GM18520 (cell line): Measurements from ENCODE around the gene NEUROD2.

Source experiments
- ATAC-seq: cut with Tn5 transposase; IDR thresholded peaks from one replicate; pipeline ENCODE4 v1.9.1; 2021; ENCODE audit not compliant: unreplicated experiment

The NEUROD2 gene

DNA sequence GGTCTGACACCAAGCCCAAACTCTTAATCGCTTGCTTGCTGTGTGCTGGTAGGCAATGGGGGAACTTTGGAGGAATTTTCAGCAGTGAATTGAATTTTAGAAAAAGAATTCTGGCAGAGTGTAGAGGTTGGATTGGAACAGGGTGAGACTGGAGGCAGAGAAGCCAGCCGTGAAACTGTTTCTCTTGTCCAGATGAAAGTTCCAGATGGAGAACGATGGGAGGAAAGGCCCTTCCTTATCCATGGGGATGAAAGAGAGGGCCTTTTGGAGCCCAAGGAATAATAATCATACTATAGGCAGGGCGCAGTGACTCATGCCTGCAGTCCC lies 26.0 kb downstream of the NEUROD2 start:
- no peak for ATAC-seq

DNA sequence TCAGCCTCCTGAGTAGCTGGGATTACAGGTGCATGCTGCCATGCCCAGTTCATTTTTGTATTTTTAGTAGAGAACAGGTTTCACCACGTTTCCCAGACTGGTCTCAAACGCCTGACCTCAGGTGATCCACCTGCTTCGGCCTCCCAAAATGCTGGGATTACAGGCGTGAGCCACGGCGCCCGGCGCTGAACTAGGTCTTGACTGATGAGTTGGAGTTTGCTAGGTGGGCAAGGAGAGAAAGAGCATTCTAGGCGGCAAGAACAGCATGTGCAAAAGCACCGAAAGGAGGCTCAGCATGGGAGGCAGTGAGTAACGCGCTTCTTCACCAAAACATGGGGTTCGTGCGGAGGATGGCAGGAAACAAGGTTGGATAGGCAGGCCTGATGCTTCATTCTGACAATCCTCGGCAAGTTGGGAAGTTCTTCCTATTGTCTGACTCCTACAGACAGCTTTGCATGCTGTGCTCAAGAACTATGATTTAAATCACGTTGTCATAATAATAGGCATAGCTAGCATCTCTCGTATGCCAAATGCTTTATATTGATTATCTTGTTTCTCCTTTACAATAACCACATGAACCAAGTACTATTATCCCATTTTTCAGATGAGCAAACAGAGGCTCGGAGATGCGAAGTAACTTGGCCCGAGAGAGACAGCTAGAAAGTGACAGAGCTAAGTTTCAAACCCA lies 26.5 kb downstream of the NEUROD2 start:
- ATAC-seq, result no peak

DNA sequence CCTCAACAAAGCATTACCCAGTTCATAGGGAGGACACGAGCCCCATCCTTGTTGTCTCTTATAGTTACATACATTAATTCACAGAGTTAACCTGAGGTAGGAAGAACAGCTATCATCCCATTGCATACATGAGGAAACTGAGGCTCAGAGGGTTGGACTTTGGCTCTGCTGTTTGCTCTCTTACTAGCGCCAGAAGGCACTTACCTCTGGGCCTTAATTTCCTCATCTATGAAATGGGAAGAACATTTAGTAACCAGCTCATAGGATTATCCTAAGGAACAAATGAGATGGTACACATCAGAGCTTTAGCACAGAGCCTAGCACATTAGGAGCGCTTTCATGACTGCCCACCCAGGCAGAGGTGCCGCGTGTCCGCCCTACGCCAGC lies 27.6 kb downstream of the NEUROD2 start:
- no peak for ATAC-seq

DNA sequence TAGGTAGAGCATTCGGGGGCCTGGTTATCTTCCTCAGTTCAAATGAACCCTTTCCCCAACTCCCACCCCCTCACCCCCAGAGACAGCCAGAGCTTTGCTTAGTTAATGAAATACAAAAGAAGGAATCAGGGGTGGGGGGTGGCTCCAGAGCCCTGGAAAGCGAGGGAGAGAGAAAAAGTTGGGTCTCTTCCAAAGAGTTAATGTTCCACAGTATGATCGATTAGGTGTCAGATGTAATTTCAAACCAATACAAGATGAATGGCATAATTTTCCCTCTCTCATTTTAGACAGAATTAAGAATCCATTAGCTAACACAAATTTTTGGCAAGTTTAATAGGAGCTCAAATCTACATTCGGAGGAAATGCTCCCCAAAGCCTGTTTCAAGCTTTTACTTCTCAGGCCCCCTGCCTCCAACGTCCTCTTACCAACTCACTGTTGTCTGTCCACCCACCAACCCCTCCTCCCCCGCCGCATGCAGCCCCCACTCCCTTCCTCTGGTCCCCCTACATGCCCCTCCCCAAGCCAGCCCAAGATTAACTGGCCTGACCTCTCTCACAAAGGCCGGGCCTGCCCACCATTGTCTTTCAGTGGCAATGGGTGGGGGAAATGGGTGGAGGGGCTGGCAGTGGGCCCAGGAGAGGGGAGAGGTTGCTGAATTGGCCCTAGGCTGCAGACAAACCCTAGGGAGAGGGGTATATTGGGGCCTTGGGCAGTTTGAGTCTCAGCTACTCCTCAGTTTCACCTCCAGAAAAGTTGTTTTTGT lies 28.2 kb downstream of the NEUROD2 start:
- no peak for ATAC-seq

DNA sequence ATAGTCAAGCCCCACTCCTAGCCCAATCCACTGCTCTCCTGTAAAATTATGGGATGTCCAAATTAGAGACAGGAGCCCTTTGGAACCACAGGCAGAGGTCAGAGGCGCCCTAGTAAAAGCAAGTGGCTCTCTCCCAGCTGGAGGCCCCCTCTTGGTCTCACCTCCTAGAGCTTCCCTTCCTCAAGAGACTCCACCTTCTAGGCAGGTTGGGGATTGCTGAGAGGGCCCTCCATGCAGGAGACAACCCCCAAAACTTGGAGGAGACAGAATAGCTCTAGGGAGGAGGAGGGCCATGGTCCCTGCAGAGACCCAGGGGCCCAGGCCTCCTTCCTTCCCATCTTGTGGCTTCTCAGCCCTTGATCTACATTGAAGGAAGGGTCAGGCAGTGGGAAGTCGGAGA lies 29.4 kb downstream of the NEUROD2 start:
- ATAC-seq, result no peak

DNA sequence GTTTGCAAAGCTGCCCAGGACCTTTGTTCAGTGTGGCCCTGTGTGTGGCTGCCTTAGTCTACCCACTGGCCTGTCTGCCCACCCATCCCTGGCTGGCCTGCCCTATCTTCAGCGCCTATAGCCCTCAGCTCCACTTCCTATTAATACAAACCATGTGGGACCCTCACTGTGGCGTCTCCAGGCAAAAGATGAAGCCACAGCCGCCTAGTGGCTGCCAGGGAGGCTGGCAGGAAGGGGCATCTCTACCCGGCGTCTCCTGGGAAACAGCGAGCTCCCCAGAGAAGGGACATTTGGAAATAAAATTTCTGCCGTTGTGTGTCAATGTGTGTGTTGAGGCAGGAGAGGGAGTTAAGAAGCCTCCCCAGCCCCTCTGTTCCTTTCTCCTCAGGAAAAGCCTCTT lies 31.5 kb downstream of the NEUROD2 start:
- ATAC-seq, result no peak

DNA sequence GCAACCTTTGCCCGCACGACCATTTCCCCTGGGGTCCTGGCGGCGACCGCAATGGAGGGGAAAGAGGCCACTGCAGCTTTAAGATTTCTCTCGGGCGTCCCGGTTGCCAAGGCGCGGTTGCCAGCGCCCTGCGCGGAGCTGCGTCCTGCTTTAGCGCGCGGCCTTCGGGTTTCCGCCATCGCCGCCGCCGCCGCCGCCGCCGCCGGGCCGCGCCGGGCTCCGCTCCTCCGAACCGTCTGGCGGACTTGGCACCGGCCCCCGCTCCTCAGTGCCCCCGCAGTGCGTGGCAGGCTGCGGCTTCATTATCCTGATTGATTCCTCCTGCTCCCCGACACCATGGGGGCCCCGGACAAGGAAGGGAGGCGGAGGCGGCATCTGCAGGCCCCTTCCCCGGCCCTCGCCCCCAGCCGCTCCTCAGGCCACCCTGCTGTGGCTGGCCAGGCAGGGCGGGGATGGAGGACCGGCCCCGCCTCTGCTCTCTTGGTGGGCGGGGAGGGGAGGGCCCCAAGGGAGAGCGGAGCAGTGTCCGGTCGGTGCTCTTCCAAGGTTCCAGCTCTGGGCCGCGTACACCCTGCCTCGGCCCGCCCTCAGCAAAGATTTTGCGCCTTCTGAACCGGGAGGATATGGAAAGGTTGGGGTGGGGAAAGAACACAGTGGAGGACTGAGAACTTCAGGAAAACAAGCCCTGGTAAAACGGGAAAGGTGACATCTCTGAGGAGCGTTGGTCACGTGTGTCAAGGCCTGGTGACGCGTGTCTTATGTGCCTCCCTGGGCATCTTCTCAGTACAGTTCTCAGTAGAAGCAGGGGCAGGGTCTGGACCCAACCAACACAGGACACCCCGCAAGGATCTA lies 34.0 kb downstream of the NEUROD2 start:
- no peak for ATAC-seq

DNA sequence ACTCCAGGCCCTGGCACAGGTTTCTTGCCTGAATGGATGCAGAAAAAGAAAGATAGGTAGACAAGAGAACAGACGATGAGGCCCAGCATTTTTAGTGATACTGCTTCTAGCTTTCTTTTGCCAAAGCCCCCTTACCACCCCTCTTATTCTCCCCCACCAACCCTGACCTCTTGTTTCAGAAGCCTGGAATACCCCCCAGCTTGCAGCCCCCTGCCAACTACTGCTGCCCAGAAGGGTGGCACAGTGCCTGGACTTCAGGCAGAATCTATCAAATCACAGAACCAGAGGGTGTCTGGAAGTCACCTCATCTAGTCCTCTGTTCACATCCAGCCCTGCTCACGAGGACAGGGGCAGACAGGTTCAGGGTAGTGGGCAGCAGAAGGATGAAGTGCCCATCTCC lies 35.6 kb downstream of the NEUROD2 start:
- ATAC-seq, result no peak

DNA sequence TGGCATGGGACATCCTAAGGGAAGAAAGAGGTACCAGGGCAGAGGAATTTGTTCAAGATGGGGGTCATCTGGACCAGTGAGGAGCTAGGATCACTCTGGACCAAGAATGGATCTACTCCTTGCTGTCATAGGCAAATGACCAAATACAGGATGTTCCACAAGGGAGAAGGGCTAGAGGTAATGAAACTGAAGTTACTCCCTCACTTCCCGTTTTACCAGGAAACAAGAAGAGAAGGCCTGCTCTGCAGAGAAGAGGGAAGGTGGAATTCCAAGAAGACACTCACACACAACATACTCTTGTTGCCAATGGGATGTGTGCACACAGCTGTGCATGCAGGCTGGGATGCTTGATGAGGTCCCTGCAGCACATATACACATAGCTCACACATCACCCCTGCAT lies 38.6 kb downstream of the NEUROD2 start:
- no peak for ATAC-seq

DNA sequence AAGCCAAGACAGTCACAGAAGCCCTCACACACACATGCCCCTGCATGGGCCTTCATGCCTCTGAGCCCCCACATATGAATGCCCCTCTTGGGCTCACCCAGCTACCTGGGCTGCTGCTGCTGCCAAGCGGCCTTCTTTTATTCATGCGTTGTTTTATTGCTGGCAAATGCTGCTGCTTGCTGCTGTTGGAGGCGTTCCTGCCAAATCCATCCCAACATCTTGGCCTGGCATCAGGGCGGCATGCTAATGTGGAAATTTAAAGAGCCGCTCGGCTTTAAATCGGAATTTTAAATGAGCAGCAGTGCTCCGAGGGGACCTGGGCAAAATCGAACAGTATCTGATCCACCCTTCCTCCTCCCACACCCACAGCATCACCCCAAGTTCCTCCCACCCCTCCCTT lies 39.0 kb downstream of the NEUROD2 start:
- ATAC-seq, result no peak

DNA sequence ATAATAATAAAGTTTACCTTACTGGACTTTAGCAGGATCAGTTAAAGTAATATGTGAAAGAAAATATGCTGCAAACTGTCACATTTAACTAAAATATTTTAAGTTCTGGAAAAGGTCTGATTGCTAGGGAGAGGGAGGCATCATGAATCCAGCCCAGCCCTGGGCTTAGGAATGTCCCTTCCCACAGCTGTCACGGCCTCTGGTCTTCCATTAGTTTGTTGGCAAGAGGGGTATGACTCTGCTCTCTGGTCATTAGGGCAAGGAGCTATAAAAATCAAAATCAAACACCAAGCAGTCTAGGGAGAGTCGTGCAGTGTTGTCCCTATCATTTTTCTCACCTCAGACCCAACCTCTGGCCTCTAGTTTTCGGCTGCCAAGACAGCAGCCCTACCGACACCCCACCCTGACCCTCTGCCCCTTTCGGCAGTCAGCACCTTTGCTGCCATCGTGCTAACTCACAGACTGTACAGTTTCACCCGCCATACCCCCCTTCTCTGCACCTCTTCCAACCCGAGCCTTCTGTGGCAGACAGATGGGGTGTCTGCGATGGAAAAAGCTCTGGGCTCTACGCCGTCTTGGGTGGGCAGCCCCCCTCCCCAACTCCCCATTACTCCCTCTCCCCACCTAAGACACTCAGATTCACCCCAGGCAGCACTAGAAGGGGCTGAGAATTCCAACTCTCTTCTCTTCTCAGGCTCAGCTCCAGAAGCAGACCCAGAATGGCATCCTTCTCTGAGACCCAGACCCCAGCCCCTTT lies 41.4 kb downstream of the NEUROD2 start:
- no peak for ATAC-seq

DNA sequence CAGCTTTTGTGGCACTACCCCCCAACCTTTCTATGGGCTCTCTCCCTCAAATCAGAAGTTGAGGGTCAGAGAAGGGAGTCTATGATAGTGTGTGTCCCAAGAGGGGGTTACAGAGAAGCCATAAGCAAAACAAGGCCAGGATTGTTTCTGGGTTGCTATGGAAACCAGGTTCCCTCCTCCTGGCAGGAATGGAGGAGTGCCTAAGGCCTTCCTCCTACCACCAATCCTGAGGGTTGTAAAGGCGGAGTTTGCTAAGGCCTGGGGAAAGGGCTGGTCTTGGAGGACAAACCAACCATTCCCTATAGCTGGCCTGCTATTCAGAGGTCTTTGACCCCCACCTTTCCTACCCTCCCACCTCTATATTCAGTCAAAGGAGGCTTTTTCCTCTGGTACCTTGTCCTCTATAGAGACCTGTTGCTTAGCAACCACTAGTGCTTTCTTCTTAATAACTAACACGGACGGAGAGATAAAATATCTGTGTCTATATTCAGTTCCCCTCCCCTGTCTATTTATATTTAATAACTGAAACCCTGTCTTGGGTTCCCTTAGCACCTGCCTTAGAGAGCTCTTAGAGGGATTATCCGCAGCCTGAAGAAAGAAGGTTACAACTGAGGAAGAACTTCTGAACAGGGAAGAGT lies 43.4 kb downstream of the NEUROD2 start:
- no peak for ATAC-seq

DNA sequence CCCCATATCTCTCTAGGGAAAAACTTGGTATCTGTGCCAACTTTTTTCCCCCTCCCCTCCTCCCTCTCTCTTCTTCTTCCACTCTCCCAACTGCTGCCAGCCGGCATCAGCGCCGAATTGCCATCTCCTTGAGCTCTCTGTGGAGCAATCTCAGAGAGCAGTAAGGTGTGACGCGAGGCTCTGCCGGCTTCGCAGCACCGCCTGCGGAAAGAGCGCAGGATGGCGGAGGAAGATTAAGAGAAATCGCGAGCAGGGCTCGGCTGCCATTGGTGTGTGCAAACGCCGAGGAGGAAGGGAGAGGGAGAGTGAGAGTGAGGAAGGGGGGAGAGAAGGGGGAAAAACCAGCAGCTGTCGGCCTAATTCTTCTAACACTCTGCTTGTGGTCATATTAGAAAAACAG lies 44.2 kb downstream of the NEUROD2 start:
- ATAC-seq, result no peak

DNA sequence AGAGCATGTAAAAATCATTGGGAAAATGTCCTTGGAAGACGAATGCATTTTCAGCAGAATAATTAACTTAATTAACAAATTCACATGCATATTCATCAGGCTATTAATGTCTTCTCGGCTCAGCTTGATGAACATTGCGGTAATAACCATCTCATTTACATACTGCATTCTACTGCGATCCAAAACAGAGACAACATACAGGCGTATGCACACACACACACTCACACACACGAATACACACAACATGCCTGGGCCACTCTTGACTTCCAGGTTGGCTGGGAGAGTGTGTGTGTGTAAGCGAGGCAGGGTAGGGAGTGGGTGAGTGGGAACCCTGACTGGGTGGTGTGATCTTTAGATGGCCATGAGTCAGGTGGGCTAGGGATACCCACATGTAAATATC lies 44.7 kb downstream of the NEUROD2 start:
- no peak for ATAC-seq

DNA sequence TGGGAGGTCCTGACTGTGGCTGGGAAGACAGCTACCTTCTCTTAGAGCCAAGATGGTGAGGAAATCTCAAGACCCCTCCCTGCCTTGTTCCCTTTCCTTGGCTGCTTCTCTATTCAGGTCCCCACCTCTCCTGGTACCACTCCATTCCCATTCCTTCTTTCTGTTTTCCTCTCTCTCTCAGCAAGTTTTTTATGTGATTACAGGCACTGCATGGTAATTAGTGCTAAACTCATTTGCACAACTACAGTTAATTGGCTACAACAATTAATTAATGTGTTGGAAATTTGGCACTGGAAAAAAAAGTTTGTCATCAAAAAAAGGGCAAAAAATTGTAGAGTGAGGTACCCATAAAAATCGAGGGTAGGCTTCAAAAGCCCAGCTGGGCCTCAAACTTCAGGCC lies 45.3 kb downstream of the NEUROD2 start:
- no peak for ATAC-seq

DNA sequence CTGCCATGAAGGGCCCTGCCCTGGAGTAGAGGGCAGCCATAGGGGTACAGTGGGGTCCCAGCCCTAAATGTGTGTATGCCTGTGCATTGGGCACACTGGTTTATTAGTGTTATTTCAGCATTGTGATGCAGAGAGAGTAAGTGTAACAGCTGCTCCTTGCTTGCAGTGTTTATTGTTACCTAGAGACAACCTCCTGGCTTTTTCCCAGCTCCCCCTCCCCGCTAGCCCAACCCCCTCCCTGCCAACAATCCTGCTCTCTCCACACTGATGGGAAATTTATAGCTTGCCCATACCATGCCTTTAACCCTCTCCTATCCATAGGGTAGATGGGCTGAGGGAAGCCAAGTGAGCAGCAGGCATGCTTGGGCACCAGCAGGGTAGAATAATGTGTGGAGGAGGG lies 51.3 kb downstream of the NEUROD2 start:
- no peak for ATAC-seq

DNA sequence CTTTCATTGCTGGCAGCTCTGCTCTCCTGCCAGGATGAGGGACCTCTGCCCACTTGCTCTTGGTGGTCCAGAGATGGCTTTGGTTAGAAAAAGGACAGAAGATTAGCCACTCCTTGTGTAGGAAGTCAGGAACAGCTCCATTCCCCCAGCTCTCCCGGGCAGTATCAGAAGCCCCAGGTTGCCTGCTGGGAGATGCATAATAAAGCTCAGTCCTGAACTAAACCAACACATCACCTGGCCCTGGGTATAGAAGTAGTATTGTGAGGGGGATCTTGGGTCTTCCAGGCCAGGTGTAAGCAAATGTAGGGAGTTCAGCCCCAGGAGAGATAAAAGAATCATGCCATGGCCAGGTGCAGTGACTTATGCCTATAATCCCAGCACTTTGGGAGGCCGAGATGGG lies 52.4 kb downstream of the NEUROD2 start:
- no peak for ATAC-seq
